Activated T-helper 1 cell treated with anti-CD3 and anti-CD28 coated beads, Interleukin-12 subunit alpha, Interleukin-12 subunit beta, Interleukin-2, Interleukin-4 antibody, amounts not matched to agents 30 ng/mL and 10 ng/mL and 1 ng/mL, durations not matched to agents 14 hours and 24 hours and 36 hours (primary cell): ENCODE results near the gene C8B. TPM values are rescaled to one million over a fixed set of nuclear protein-coding genes. Genes with fewer than 3 reads are reported as not detected.

Experiments used
- DNase-seq: peaks from one replicate; pipeline ENCODE4 v3.0.0; 2021; ENCODE audit warnings: low spot score
- H3K27ac Mint-ChIP-seq: one replicate; pipeline ENCODE4 v1.8.0; 2021; ENCODE audit warnings: mild to moderate bottlenecking, mixed read lengths
- H3K27me3 Mint-ChIP-seq: one replicate; pipeline ENCODE4 v1.8.0; 2022; ENCODE audit warnings: mild to moderate bottlenecking, moderate library complexity, mixed read lengths; ENCODE audit not compliant: insufficient read depth
- H3K36me3 Mint-ChIP-seq: one replicate; pipeline ENCODE4 v1.8.0; 2021; ENCODE audit warnings: low read depth, mixed read lengths
- H3K4me1 Mint-ChIP-seq: one replicate; pipeline ENCODE4 v1.8.0; 2021; ENCODE audit warnings: low read depth, mixed read lengths
- H3K4me3 Mint-ChIP-seq: one replicate; pipeline ENCODE4 v1.8.0; 2021; ENCODE audit warnings: mild to moderate bottlenecking, moderate library complexity, mixed read lengths
- H3K9me3 Mint-ChIP-seq: one replicate; pipeline ENCODE4 v1.8.0; 2021; ENCODE audit warnings: mixed read lengths
- intact Hi-C: fragments of 100-400 bp; cut with micrococcal nuclease; formaldehyde crosslinking; loops from one replicate; pipeline ENCODE4 v1.15.1; 2024
- total RNA-seq: library from RNA; stranded (reverse); gene quantifications from 2 replicates; pipeline ENCODE4 v1.2.3, GENCODE V29; 2022

C8B gene
- total RNA-seq, 1 donor from 2014 or later = not detected

DNA sequence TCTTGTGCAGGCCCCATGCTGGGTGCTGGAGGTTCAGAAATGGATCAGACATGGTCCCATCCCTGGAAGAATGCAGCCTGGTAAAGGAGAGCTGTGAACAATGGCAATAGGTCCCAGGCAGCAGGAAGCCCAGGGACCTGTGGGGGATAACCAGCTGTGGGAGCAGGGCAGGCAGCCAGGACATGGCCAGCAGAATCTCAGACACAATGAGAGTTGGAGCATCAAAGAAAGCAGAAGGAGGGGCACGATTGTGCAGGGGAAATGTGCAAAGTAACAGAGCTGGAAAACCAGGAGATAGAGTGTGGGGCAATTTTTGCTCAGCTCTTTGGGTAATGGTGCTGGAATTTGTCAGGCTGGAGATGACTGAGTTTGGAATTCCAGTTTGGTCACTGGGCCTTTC is 44.3 kb downstream of the C8B start:
- intact Hi-C loops = no loop called here
- Mint-ChIP-seq H3K4me1 (no peaks in the 10 kb centered on the region), H3K4me3 (no peak overlapping the region), H3K27ac (no peak overlapping the region), H3K36me3 (no peaks in the 10 kb centered on the region), H3K27me3 (no peaks in the 10 kb centered on the region), H3K9me3 (no peaks in the 10 kb centered on the region)
- DNase-seq = no peak

DNA sequence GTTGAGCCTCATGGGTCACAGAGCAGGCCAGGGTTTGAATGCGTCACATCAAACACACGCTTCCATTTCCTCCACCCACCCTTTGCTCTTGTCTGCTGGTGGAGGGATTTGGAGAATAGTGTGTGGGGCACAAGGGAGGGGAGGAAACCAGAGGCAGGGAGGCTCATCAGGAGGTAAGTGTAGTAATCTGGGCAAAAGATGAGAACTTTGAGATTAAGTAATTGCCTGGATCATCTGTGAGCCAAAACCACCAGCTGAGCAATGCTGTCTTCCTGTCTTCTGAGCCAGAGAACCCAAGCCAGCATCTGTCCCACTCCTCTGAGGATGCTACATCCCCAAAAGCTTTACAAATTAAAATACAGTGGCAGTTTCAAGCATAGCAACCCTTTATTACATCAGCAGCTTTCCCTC is 45.2 kb downstream of the C8B start:
- Mint-ChIP-seq H3K27me3 (no peaks in the 10 kb centered on the region), H3K4me3 (no peak overlapping the region), H3K27ac (no peak overlapping the region), H3K4me1 (no peaks in the 10 kb centered on the region), H3K9me3 (no peaks in the 10 kb centered on the region), H3K36me3 (no peaks in the 10 kb centered on the region)
- DNase-seq = no peak
- intact Hi-C loops = no loop called here

DNA sequence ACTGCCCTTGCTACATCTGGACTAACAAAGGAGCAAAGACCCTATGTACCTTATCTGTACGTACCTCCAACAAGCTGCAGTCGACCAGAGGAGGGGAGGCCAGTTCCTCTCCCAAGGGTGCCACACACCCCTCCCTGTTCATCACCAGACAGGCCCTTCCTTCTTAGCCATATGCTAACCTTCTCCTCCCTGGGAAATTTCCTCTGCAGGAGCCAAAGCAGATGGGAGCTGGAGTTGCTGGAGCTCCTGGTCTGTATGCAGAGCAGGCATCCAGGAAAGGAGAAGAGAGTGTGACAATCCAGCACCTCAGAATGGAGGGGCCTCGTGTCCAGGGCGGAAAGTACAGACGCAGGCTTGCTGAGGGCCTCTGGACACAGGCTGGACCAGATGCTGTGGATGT is 48.5 kb downstream of the C8B start:
- intact Hi-C loops = no loop called here
- Mint-ChIP-seq H3K4me3 (no peak overlapping the region), H3K27me3 (no peaks in the 10 kb centered on the region), H3K27ac (no peak overlapping the region), H3K4me1 (no peaks in the 10 kb centered on the region), H3K36me3 (no peaks in the 10 kb centered on the region), H3K9me3 (no peaks in the 10 kb centered on the region)
- no peak for DNase-seq

DNA sequence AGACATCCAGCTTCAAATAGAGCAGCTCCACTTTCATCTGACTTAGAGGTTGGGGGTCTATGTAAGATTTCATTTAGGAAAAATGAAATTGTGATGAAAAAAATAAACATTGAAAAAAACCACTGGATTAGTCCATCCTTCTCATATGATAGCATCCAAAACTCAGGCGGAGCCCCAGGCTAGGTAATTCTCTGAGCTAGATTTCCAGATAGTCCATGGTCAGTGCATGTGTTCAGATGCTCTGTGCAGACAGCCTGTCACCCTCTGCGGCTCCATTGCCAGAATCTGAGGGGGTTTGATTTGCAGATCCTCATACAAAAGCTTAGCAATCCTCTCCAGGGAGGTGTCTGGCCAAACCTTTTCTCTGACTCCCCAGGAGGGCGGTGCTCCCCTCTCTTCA is 49.2 kb downstream of the C8B start:
- Mint-ChIP-seq H3K36me3 (no peaks in the 10 kb centered on the region), H3K27me3 (no peaks in the 10 kb centered on the region), H3K9me3 (no peaks in the 10 kb centered on the region), H3K4me3 (no peak overlapping the region), H3K4me1 (no peaks in the 10 kb centered on the region), H3K27ac (no peak overlapping the region)
- intact Hi-C loops = no loop called here
- DNase-seq = no peak

DNA sequence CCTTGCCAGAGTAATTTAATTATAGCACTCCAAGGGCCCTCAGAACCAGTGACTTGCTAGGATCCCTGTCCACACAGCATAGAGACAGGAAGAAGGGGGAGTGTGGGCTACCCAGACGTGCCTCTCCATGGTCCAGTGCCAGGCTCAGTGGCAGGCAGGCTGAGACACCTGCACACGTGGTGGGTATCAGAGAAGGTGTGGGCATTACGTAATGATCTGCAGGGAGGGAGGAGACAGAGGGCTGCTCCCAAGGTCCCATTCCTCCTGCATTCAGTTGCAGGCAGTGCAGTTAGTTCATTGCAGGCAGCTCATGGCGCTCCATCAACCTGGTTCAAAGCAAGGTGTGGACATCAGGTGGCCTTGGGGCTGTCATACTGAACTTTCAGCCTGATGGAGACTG is 49.9 kb downstream of the C8B start:
- intact Hi-C loops = no loop called here
- Mint-ChIP-seq H3K9me3 (no peaks in the 10 kb centered on the region), H3K4me3 (no peak overlapping the region), H3K27ac (no peak overlapping the region), H3K36me3 (no peaks in the 10 kb centered on the region), H3K4me1 (no peaks in the 10 kb centered on the region), H3K27me3 (no peaks in the 10 kb centered on the region)
- no peak for DNase-seq

DNA sequence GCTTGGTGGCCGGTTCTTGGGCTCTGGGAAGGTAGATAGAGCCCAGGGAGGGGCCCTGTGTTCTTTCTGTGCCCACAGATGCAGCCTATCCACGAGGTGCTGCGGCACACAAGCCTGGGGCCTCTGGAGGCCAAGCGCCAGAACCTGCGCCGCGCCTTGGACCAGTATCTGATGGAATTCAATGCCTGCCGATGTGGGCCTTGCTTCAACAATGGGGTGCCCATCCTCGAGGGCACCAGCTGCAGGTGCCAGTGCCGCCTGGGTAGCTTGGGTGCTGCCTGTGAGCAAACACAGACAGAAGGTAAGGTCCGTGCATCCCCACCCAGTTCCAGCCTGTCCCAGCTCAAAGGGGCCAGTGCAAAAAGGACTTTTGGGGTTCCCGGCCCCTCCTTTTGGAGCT is 53.5 kb downstream of the C8B start:
- H3K36me3 Mint-ChIP-seq = no peaks in the 10 kb centered on the region
- no peak overlapping the region for H3K27ac Mint-ChIP-seq
- intact Hi-C loops = no loop called here
- no peak overlapping the region for H3K4me3 Mint-ChIP-seq
- H3K9me3 Mint-ChIP-seq = no peaks in the 10 kb centered on the region
- DNase-seq = no peak
- H3K4me1 Mint-ChIP-seq = no peaks in the 10 kb centered on the region
- H3K27me3 Mint-ChIP-seq = no peaks in the 10 kb centered on the region

DNA sequence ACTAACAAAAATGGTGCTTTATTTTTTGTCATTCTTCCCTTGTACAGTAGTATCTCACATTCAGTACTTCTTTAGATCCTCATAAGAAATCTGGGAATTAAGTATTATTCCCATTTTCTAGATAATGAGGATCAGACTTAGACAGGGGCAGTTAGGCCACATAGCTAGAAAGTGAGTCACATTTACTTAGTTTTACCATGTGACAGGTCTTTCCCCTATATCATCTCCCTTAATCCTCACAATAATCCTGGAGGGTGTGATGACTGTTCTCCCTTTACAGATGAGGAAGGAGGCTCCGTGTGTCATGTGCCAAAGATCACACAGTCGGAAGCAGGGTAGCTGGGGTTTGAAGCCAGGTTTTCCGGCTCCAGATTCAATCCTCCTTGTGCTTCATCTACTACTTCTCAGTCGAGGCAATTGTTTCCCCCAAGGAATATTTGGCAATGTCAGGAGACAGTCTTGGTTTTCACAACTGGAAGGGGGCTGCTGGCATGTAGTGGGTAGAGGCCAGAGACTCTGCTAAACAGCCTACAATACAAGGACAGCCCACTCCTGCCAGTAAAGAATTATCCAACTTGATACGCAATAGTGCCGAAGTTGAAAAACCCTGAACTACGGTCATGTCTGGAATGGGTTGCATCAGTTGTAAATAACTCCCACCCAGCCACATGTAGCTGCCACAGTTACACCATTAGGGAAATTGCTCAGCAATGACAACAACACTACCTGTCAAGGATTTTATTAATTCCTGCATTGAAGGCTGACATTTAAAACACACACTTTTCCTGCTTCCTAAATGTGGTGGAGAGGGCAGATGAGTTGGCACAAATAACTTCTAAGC is 54.5 kb downstream of the C8B start:
- DNase-seq = no peak
- Mint-ChIP-seq H3K27ac (no peak overlapping the region), H3K4me3 (no peak overlapping the region), H3K9me3 (no peaks in the 10 kb centered on the region), H3K36me3 (no peaks in the 10 kb centered on the region), H3K4me1 (no peaks in the 10 kb centered on the region), H3K27me3 (no peaks in the 10 kb centered on the region)
- intact Hi-C loops = no loop called here

DNA sequence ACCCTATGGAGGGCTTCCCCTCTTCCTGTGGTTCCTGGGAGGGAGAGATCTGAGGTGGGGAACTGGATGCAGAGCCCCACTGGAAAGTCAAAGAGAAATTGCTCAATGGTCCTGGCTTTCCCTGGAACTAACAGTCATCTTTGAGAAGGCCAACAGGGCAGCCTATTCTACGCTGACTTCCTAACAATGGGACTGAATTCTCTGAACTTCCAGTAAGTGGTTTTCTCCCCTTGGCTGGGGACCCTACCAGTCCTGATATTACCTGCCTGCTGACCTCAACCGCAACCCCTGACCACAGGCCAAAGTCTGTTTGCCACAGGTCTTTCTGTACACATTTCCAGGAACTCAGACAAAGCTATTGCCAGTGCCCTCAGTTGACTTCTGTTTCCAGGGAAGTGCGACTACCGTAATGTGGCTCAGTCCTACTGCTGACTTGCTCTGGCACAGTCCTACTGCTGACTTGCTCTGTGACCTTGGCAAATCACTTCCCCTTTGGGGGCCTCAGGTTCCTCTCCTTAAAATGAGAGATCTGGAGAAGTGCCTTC is 55.3 kb downstream of the C8B start:
- no peaks in the 10 kb centered on the region for H3K27me3 Mint-ChIP-seq
- DNase-seq = no peak

DNA sequence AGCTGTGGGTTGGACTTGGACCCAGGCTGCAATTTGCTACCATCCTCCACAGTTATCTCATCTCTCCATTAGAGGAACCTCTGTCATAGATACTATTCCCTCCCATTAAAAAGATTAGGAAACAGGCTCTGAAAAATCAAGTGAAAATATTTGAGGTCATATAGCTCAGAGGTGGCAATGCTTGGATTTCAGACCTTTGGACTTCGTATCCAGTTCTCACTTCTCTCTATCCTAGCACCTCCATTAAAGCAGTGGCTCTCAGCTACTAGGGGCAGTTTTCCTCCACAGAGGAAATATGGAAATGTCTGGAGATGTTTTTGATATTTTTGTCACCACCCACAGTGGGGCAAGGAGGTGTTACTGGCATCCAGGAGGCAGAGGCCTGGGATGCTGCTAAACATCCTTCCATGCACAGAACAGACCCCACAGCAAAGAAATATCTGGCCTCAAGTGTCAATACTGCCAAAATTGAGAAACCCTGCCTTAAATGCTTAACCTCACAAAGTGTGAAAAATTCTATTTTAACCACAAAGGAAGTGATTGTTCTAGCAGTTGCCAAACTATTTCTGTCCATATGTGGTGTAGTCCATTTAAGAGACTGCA is 57.1 kb downstream of the C8B start:
- H3K27ac Mint-ChIP-seq = no peak overlapping the region
- intact Hi-C loops = no loop called here
- no peak overlapping the region for H3K4me3 Mint-ChIP-seq

More for the DNA sequence above, 55.3 kb downstream of the C8B start:
- no peak overlapping the region for H3K27ac Mint-ChIP-seq
- intact Hi-C loops = no loop called here
- H3K36me3 Mint-ChIP-seq = no peaks in the 10 kb centered on the region
- no peaks in the 10 kb centered on the region for H3K9me3 Mint-ChIP-seq
- H3K4me1 Mint-ChIP-seq = no peaks in the 10 kb centered on the region
- H3K4me3 Mint-ChIP-seq = no peak overlapping the region

DNA sequence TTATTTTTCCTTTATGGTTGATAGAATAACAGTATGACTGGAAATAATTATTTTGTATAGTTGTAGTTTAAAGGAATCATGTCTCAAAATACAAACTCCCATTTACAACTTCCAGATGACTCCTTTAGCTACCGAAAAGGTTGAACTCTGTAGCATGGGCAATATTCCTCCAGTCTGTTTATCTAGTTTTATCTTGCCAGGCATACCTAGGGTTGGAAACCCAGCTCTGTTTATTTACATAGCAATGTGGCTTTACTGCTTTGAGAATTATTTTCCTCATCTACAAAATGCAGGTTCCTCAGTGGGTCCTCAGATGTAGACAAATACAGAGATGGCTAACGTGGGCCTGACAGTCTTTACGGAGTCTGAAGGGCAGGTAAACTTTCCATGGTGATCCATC is 60.1 kb downstream of the C8B start:
- Mint-ChIP-seq H3K4me3 (no peak overlapping the region), H3K36me3 (no peaks in the 10 kb centered on the region), H3K4me1 (no peaks in the 10 kb centered on the region), H3K27me3 (no peaks in the 10 kb centered on the region), H3K9me3 (no peaks in the 10 kb centered on the region), H3K27ac (no peak overlapping the region)
- DNase-seq = no peak
- intact Hi-C loops = no loop called here

More for the DNA sequence above, 57.1 kb downstream of the C8B start:
- no peaks in the 10 kb centered on the region for H3K27me3 Mint-ChIP-seq
- no peaks in the 10 kb centered on the region for H3K9me3 Mint-ChIP-seq
- no peaks in the 10 kb centered on the region for H3K4me1 Mint-ChIP-seq
- DNase-seq = no peak
- H3K36me3 Mint-ChIP-seq = no peaks in the 10 kb centered on the region

DNA sequence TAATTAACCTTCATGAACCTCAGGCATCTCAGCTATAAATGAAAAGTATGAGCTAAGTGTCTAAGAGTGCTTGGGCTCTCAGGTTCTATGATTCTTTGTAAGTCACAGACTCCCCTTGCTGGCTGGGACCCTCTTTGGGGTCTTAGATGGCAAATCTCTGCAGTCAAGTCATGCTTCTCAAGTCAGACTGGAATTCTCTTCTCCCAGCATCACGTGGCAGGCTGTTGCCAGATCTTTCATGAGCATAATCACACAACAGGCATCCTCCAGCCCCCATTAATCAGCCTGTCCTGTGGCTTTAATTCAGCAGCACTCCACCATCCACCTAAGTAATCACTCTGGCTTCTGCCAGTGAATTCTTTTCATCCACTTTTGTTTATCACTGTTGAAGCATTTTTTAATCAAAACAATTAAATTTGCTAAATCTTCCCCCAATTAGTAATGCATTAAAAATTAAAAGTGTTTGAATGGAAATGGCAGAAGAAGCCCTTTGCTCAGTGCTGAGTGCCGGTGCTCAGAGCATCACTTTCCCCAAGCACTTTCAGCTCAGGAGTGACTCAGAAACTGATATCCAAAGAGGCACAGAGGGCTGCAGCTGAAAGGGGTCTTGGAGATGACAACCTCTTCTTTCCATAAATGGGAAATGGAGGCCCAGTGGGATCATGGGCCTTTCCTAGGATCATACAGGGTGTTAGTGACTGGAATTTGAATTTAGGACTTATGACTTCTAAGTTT is 61.0 kb downstream of the C8B start:
- H3K27ac Mint-ChIP-seq = no peak overlapping the region
- no peaks in the 10 kb centered on the region for H3K36me3 Mint-ChIP-seq
- no peak for DNase-seq
- intact Hi-C loops = no loop called here
- H3K27me3 Mint-ChIP-seq = no peaks in the 10 kb centered on the region
- H3K4me1 Mint-ChIP-seq = no peaks in the 10 kb centered on the region
- no peak overlapping the region for H3K4me3 Mint-ChIP-seq
- H3K9me3 Mint-ChIP-seq = no peaks in the 10 kb centered on the region

DNA sequence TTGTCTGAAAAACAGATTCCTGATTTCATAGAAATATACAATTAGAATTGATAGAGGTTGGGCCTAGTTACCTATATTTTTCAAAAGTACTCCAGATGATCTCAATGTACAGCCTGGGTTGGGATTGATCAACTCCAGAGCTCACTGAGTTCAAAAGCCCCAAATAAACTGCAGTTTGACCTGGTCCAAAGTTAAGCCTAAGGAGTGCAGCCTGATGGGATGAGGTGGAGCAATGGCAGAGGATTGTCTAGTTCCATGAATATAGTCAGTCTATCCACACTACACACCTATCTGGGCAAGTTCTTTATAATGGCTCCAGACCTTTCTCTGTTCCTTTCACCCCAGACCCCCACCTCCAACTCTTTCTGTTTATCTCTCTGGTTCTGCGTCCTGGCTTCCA is 62.0 kb downstream of the C8B start:
- Mint-ChIP-seq H3K27me3 (no peaks in the 10 kb centered on the region), H3K9me3 (no peaks in the 10 kb centered on the region), H3K4me3 (no peak overlapping the region), H3K36me3 (no peaks in the 10 kb centered on the region), H3K27ac (no peak overlapping the region), H3K4me1 (no peaks in the 10 kb centered on the region)
- no peak for DNase-seq
- intact Hi-C loops = no loop called here

DNA sequence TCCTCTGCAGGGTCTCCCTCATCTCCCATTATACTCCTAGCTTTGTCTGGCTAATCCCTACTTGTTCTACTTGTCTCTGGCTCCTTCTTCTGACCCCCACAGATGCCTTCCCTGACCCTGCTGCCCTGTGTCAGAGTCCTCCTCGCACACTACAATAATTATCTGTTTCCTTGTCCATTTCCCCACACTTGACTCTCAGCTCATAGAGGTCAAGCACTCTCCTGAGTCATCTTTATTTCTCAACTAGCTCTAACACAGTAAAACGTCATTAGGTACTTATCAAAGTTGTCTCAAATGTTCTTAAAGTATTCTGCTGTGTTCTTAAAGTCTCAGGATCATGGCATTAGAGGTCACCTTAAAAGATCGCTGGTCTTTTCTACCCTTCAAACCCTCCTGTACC is 64.1 kb downstream of the C8B start:
- no peak for DNase-seq
- H3K27me3 Mint-ChIP-seq = no peaks in the 10 kb centered on the region
- H3K4me3 Mint-ChIP-seq = no peak overlapping the region
- H3K27ac Mint-ChIP-seq = no peak overlapping the region
- H3K4me1 Mint-ChIP-seq = no peaks in the 10 kb centered on the region
- H3K36me3 Mint-ChIP-seq = no peaks in the 10 kb centered on the region
- intact Hi-C loops = no loop called here
- no peaks in the 10 kb centered on the region for H3K9me3 Mint-ChIP-seq
